ENCODE results near the gene PPY.

Gene PPY

GRCh38 chr17:43911904-43912303, 30.4 kb downstream of the PPY start:
- H3K4me3 ChIP-seq (ENCODE audit: low read length) = no peak overlapping the region
- H3K4me1 ChIP-seq (ENCODE audit: control insufficient read depth, low read depth, low read length) = peaks cover 7% of the 10 kb centered on the region
- H3K27ac ChIP-seq (ENCODE audit: low read length) = no peak overlapping the region
- no peaks in the 10 kb centered on the region for H3K9me3 ChIP-seq (ENCODE audit: control insufficient read depth, low read depth, low read length)
- no peaks in the 10 kb centered on the region for H3K36me3 ChIP-seq (ENCODE audit: control insufficient read depth, low read depth, low read length)
- H3K27me3 ChIP-seq (ENCODE audit: control insufficient read depth, insufficient read depth, low read length) = peaks cover 20% of the 10 kb centered on the region
- H3K9ac ChIP-seq (ENCODE audit: low read length) = no peak overlapping the region

GRCh38 chr17:43909537-43910231, 32.6 kb downstream of the PPY start:
- Histone ChIP-seq H3K4me3 (ENCODE audit: low read length) (no peak overlapping the region), H3K4me1 (ENCODE audit: control insufficient read depth, low read depth, low read length) (peaks cover 10% of the 10 kb centered on the region), H3K9me3 (ENCODE audit: control insufficient read depth, low read depth, low read length) (no peaks in the 10 kb centered on the region), H3K9ac (ENCODE audit: low read length) (no peak overlapping the region), H3K36me3 (ENCODE audit: control insufficient read depth, low read depth, low read length) (no peaks in the 10 kb centered on the region), H3K27me3 (ENCODE audit: control insufficient read depth, insufficient read depth, low read length) (peaks cover 34% of the 10 kb centered on the region), H3K27ac (ENCODE audit: low read length) (no peak overlapping the region)

GRCh38 chr17:43907998-43908721, 34.1 kb downstream of the PPY start:
- peak overlapping the region; percentile 84 for H3K4me3 ChIP-seq (ENCODE audit: low read length)
- H3K9ac ChIP-seq (ENCODE audit: low read length) = peak overlapping the region; percentile 29
- peaks cover 34% of the 10 kb centered on the region for H3K27me3 ChIP-seq (ENCODE audit: control insufficient read depth, insufficient read depth, low read length)
- H3K9me3 ChIP-seq (ENCODE audit: control insufficient read depth, low read depth, low read length) = no peaks in the 10 kb centered on the region
- peaks cover 10% of the 10 kb centered on the region for H3K4me1 ChIP-seq (ENCODE audit: control insufficient read depth, low read depth, low read length)
- no peaks in the 10 kb centered on the region for H3K36me3 ChIP-seq (ENCODE audit: control insufficient read depth, low read depth, low read length)
- H3K27ac ChIP-seq (ENCODE audit: low read length) = no peak overlapping the region

GRCh38 chr17:43907425-43907981, 34.8 kb downstream of the PPY start, which contains the start of gene MPP2:
MPP2 (minus strand) TSS chr17:43907536; CDS start chr17:43904460, 3,076 bp downstream.
- Histone ChIP-seq H3K9ac (ENCODE audit: low read length) (peak within 1 kb of the TSS; percentile 29), H3K4me1 (ENCODE audit: control insufficient read depth, low read depth, low read length) (peaks cover 10% of the 10 kb centered on the region), H3K36me3 (ENCODE audit: control insufficient read depth, low read depth, low read length) (no peaks in the 10 kb centered on the region), H3K27me3 (ENCODE audit: control insufficient read depth, insufficient read depth, low read length) (peaks cover 34% of the 10 kb centered on the region), H3K9me3 (ENCODE audit: control insufficient read depth, low read depth, low read length) (no peaks in the 10 kb centered on the region), H3K27ac (ENCODE audit: low read length) (no peak within 1 kb of the TSS), H3K4me3 (ENCODE audit: low read length) (peak within 1 kb of the TSS; percentile 84)

- no peaks in the 10 kb centered on the region for H3K36me3 ChIP-seq (ENCODE audit: control insufficient read depth, low read depth, low read length)
- H3K4me1 ChIP-seq (ENCODE audit: control insufficient read depth, low read depth, low read length) = peaks cover 10% of the 10 kb centered on the region
- no peak overlapping the region for H3K9ac ChIP-seq (ENCODE audit: low read length)
- peak overlapping the region; percentile 84 for H3K4me3 ChIP-seq (ENCODE audit: low read length)
- H3K27me3 ChIP-seq (ENCODE audit: control insufficient read depth, insufficient read depth, low read length) = peaks cover 34% of the 10 kb centered on the region
- no peaks in the 10 kb centered on the region for H3K9me3 ChIP-seq (ENCODE audit: control insufficient read depth, low read depth, low read length)
- no peak overlapping the region for H3K27ac ChIP-seq (ENCODE audit: low read length)
These were observed 35.3 kb downstream of the PPY start for GRCh38 chr17:43906951-43907424.

GRCh38 chr17:43905985-43906852, 36.1 kb downstream of the PPY start:
- H3K4me1 ChIP-seq (ENCODE audit: control insufficient read depth, low read depth, low read length) = peaks cover 17% of the 10 kb centered on the region
- H3K36me3 ChIP-seq (ENCODE audit: control insufficient read depth, low read depth, low read length) = no peaks in the 10 kb centered on the region
- H3K9ac ChIP-seq (ENCODE audit: low read length) = no peak overlapping the region
- no peaks in the 10 kb centered on the region for H3K9me3 ChIP-seq (ENCODE audit: control insufficient read depth, low read depth, low read length)
- H3K27ac ChIP-seq (ENCODE audit: low read length) = no peak overlapping the region
- peak overlapping the region; percentile 84 for H3K4me3 ChIP-seq (ENCODE audit: low read length)
- peaks cover 40% of the 10 kb centered on the region for H3K27me3 ChIP-seq (ENCODE audit: control insufficient read depth, insufficient read depth, low read length)

- H3K27ac ChIP-seq (ENCODE audit: low read length) = no peak overlapping the region
- no peak overlapping the region for H3K9ac ChIP-seq (ENCODE audit: low read length)
- peak overlapping the region; percentile 84 for H3K4me3 ChIP-seq (ENCODE audit: low read length)
- no peaks in the 10 kb centered on the region for H3K36me3 ChIP-seq (ENCODE audit: control insufficient read depth, low read depth, low read length)
- no peaks in the 10 kb centered on the region for H3K9me3 ChIP-seq (ENCODE audit: control insufficient read depth, low read depth, low read length)
- H3K27me3 ChIP-seq (ENCODE audit: control insufficient read depth, insufficient read depth, low read length) = peaks cover 40% of the 10 kb centered on the region
- peaks cover 23% of the 10 kb centered on the region for H3K4me1 ChIP-seq (ENCODE audit: control insufficient read depth, low read depth, low read length)
These were observed 36.8 kb downstream of the PPY start for GRCh38 chr17:43905400-43905984.

- no peak overlapping the region for H3K9ac ChIP-seq (ENCODE audit: low read length)
- H3K27me3 ChIP-seq (ENCODE audit: control insufficient read depth, insufficient read depth, low read length) = peaks cover 21% of the 10 kb centered on the region
These were observed 40.3 kb downstream of the PPY start for GRCh38 chr17:43901861-43902589.

GRCh38 chr17:43900858-43901754, 41.2 kb downstream of the PPY start:
- Histone ChIP-seq H3K27me3 (ENCODE audit: control insufficient read depth, insufficient read depth, low read length) (peaks cover 18% of the 10 kb centered on the region), H3K4me3 (ENCODE audit: low read length) (peak overlapping the region; percentile 66), H3K36me3 (ENCODE audit: control insufficient read depth, low read depth, low read length) (no peaks in the 10 kb centered on the region), H3K9me3 (ENCODE audit: control insufficient read depth, low read depth, low read length) (no peaks in the 10 kb centered on the region), H3K4me1 (ENCODE audit: control insufficient read depth, low read depth, low read length) (peaks cover 28% of the 10 kb centered on the region), H3K9ac (ENCODE audit: low read length) (no peak overlapping the region), H3K27ac (ENCODE audit: low read length) (no peak overlapping the region)

More at GRCh38 chr17:43901861-43902589, 40.3 kb downstream of the PPY start:
- peaks cover 28% of the 10 kb centered on the region for H3K4me1 ChIP-seq (ENCODE audit: control insufficient read depth, low read depth, low read length)
- no peak overlapping the region for H3K27ac ChIP-seq (ENCODE audit: low read length)
- no peaks in the 10 kb centered on the region for H3K36me3 ChIP-seq (ENCODE audit: control insufficient read depth, low read depth, low read length)
- H3K4me3 ChIP-seq (ENCODE audit: low read length) = no peak overlapping the region
- H3K9me3 ChIP-seq (ENCODE audit: control insufficient read depth, low read depth, low read length) = no peaks in the 10 kb centered on the region

Data from iPS-18a (cell line).